ENCODE results near the gene RNF148. TPM values are rescaled to one million over a fixed set of nuclear protein-coding genes. Genes with fewer than 3 reads are reported as not detected.
A peak's percentile ranks its signal among the peaks of the same experiment; 100 is the strongest.

Gene RNF148
- total and polyA plus RNA-seq, 11 donors = 0.08 to 0.40 (median 0.20) TPM; not detected in 6

DNA sequence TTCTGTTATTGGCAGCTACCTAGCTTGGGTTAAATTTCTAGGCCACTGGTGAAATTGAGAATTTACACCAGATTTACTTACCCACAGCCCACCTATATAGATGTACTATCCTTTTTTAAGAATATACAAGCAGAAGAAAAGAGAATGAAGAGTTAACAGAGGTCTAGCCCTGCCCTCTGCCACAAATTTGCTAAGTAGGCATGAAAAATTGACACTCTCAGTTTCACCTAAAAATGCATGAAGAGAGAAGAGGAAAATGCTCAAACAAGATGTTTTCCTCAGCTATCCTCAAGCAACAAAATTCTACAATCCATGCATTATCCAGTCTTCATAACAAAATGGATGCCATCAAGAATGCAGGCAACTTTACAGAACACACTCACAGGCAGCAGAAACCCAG is 24.6 kb upstream of the RNF148 start:
- DNase-seq = no peak
- Histone ChIP-seq H3K9me3 (peaks cover 0 to 15% (median 0%) of the 10 kb centered on the region in 12 donors), H3K36me3 (no peaks in the 10 kb centered on the region), H3K27me3 (no peaks in the 10 kb centered on the region), H3K27ac (peak overlapping the region in 1 of 12 donors; percentile 57), H3K4me3 (no peak overlapping the region), H3K4me1 (no peaks in the 10 kb centered on the region)
- intact Hi-C loops (cut with DNase I) = no loop called here
- TF ChIP-seq POLR2A (IDR thresholded peaks at IDR 0.05) = no peak
- TF ChIP-seq, protein P1, sequence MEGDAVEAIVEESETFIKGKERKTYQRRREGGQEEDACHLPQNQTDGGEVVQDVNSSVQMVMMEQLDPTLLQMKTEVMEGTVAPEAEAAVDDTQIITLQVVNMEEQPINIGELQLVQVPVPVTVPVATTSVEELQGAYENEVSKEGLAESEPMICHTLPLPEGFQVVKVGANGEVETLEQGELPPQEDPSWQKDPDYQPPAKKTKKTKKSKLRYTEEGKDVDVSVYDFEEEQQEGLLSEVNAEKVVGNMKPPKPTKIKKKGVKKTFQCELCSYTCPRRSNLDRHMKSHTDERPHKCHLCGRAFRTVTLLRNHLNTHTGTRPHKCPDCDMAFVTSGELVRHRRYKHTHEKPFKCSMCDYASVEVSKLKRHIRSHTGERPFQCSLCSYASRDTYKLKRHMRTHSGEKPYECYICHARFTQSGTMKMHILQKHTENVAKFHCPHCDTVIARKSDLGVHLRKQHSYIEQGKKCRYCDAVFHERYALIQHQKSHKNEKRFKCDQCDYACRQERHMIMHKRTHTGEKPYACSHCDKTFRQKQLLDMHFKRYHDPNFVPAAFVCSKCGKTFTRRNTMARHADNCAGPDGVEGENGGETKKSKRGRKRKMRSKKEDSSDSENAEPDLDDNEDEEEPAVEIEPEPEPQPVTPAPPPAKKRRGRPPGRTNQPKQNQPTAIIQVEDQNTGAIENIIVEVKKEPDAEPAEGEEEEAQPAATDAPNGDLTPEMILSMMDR (IDR thresholded peaks at IDR 0.05) = no peak
- no peak for ATAC-seq

DNA sequence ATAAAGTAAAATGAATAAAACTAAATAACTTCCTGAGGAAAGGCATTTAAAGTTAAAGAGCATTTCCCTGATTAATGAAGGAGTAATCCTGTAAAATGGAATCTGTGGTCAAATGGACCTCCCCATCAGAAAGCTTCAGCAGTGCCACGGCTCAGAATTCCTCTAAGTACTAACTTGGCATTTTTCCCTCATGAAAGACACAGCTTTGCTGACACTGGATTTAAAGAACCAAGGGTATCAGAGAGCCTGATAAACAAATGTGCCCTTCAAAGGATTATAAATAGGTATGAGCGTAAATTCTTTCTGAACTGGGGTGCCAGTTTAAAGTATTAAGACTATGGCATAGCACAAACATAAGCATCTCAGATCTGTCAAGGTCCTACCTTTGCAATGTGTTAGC is 24.2 kb upstream of the RNF148 start:
- H3K27ac ChIP-seq = peak overlapping the region in 2 of 12 donors; percentile 4 to 57
- WGBS, 4 donors = 40 to 57% (median 41%) methylated on average over 2 of the region's 2 CpGs
- TF ChIP-seq POLR2A (IDR thresholded peaks at IDR 0.05) = no peak
- TF ChIP-seq, protein P1 (IDR thresholded peaks at IDR 0.05) = no peak
- H3K9me3 ChIP-seq = peaks cover 0 to 15% (median 0%) of the 10 kb centered on the region in 12 donors
- intact Hi-C loops (cut with DNase I) = no loop called here
- H3K4me1 ChIP-seq = no peaks in the 10 kb centered on the region
- H3K4me3 ChIP-seq = no peak overlapping the region
- no peaks in the 10 kb centered on the region for H3K36me3 ChIP-seq
- peak in 1 of 4 donors; percentile 46 for ATAC-seq
- H3K27me3 ChIP-seq = no peaks in the 10 kb centered on the region
- DNase-seq = no peak

DNA sequence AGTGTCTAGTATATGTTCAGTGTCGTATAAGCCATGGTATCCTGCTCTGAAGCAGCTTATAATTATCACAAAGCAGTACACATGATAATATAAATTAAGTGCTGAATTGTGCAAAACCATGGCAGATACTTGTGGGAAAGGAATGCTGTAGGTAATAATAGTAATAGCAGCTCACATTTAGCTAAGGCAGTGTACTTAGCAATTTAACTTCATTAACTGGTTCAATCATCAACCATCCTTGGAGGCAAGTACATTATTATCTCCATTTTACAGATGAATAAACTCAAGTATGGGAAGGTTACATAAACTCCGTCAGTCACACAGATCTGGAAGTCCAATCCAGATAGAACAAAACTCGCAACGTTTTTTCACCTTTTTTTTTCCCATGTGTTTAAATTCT is 21.6 kb upstream of the RNF148 start:
- WGBS, 4 donors = 85 to 91% (median 87%) methylated on average over 4 of the region's 4 CpGs
- no peak for ATAC-seq

DNA sequence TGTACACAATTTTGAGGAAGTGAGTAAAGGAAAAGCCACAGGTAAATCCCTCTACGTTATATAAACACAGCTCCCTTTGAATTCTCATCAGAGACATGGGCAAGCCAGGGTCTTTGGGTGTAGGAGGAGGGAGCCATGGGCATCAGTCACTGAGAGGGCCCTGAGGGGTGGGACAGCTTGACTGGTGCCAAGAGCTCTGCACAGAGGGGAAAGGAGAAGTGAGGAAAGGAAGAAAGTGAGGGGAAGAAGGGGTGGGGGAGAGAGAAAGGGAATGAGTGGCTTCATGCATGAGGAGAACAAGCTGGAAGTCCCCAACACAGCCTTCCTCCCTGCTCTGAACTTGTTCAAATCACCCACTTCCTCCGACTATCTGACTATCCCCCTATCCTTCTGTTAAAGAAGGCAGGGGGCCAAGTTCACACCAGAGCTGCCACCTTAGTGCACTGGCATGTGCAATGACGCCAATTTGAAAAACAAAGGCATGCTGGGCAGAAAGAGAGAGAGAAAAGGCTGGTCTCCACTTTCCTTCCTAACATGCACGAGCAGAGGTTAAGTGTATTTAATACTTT is 16.4 kb upstream of the RNF148 start:
- intact Hi-C loops (cut with DNase I) = no loop called here

More for the DNA sequence above, 21.6 kb upstream of the RNF148 start:
- Histone ChIP-seq H3K27ac (no peak overlapping the region), H3K4me3 (no peak overlapping the region), H3K27me3 (no peaks in the 10 kb centered on the region), H3K4me1 (no peaks in the 10 kb centered on the region), H3K9me3 (peaks cover 0 to 15% (median 0%) of the 10 kb centered on the region in 12 donors), H3K36me3 (no peaks in the 10 kb centered on the region)
- DNase-seq = no peak
- TF ChIP-seq, protein P1 (IDR thresholded peaks at IDR 0.05) = no peak
- no peak for TF ChIP-seq POLR2A (IDR thresholded peaks at IDR 0.05)
- intact Hi-C loops (cut with DNase I) = no loop called here

More for the DNA sequence above, 16.4 kb upstream of the RNF148 start:
- 63 to 72% (median 70%) methylated on average over 4 of the region's 4 CpGs for WGBS, 4 donors
- TF ChIP-seq POLR2A (IDR thresholded peaks at IDR 0.05) = no peak
- TF ChIP-seq, protein P1 (IDR thresholded peaks at IDR 0.05) = no peak
- ATAC-seq (no peak), DNase-seq (no peak)
- Histone ChIP-seq H3K9me3 (peaks cover 0 to 8% (median 0%) of the 10 kb centered on the region in 12 donors), H3K27me3 (no peaks in the 10 kb centered on the region), H3K4me3 (no peak overlapping the region), H3K27ac (no peak overlapping the region), H3K4me1 (no peaks in the 10 kb centered on the region), H3K36me3 (no peaks in the 10 kb centered on the region)
